ENCODE measurements around the gene MEGF11.

MEGF11 gene

DNA sequence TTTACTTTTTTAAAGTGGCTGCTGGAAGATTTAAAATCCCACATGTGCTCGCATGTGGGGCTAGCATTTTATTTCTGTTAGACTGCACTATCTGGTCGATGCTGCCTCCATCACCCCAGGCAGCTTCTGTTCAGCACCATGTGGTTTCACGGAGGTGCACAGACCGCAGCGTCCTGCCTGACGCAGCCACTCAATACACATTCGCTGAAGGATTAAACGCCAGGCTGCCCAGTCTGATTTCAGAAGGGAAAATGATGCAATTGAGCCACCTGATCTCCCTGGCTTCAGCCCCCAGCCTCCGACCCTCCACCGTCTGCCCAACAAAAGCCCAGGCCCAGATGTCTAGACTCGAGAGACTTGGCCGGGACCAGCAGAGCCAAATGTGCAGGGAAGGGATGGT, 84.5 kb downstream of the MEGF11 start:
- DNase-seq, result no peak

DNA sequence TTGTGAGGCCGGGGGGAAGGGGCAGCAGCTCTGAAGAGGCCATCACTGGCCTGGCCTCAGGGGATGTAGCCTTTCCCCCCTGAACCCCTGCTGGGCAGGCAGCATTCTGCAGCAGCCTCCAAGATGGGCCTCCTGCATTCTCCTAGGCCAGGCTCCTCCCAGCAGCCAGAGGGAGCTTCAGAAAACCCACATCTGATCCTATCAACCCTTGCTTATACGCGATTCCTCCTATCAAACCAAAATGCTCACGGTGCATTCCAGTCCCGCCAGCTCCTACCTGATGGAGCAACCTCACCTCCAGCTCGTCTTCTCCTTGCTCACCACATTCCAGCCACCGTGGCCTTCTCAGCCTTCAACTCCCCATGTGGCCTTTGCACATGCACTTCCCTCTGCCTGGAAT, 85.7 kb downstream of the MEGF11 start:
- DNase-seq, result no peak

DNA sequence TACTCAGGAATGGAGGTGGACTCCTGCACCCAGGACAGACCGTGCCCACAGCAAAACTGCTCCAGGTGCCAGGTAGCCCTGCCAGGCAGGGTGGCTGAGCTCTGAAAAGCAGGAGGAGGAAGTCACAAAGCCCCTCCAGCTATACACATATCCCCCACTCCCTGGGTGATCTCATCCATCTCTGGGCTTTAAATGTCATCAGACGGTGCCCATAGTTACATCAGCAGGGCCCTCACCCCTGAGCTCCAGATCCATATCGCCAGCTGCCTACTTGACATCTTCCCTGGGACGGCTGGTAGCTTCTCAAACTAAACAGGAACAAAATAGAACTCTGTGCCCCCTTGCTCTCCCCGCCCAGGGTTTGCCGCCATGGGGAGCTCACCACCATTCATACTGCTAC, 87.7 kb downstream of the MEGF11 start:
- no peak for DNase-seq

DNA sequence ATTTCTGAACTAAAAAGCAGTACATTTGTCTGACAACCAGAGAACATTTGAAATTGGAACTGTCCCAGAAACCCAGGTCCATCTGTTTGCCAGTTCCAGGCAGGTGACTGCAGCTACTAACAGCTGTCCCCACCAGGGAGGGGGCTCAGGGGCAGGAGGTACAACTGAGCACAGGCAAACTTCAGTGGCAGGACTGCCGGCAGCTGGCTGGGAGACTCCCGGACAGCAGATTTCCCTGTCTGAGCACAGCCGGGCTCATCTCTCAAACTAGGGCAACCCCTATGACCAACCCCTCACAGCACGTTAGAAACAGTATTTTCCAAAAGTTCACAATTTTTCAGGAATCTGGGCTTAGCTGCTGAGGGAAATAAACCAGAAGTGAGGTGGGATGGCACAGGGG, 88.8 kb downstream of the MEGF11 start:
- no peak for DNase-seq

DNA sequence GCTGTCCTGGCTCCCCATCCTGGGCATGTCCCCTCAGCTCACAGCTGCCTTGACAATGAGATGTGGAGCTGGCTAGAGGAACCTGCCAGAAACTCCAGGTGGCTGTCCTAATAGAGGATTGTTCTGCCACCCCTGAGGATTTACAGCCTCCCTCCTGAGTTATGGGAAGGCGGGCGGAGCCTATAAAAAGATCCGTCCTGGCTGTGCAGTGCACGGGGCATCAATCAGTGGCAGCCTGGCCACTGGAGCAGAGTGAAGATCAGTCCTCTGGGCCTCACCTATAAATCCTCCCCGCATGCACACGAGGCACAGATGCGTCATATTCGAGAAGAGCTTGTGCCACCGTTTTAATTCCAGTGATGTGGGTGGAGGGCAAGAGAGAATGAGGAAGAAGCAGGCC, 90.0 kb downstream of the MEGF11 start:
- no peak for DNase-seq

DNA sequence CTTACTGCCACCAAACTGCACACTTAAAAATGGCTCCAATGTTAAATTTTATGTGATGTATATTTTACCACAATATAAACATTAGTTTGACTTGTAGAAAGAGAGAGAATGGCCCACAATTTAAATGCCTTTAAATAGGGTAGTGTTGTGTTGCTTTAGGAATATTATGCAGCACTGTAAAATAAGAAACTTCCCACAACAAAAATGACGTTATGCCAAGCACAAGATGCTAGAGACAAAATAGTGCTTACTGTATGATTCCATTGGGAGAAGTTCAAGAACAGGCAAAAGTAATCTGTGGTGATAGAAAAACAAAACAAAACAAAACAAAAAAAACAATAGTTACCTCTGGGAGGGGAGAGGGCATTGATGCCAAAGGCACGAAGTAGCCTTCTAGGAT, 91.3 kb downstream of the MEGF11 start:
- no peak for DNase-seq

DNA sequence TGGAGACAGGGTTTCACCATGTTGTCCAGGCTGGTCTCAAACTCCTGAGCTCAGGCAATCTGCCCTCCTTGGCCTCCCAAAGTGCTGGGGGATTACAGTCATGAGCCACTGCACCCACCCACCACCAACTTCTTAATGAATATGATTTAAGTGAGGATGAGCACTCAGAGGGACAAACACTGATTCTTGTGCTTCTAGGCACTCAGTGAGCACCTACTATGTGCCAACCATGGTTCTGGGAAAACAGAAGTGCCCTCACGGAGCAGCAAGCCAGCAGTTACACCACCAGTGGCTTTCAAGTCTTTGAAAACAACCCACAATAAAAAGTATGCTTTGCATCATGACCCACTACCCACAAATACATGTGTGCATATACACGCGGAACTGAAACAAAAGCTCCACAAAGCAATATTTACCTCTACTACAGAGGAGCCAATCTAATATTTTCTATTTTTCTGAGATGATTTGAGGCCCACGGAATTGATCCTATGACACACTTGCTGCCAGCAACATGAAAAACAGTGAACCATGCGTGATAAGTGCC, 91.9 kb downstream of the MEGF11 start:
- no peak for DNase-seq

DNA sequence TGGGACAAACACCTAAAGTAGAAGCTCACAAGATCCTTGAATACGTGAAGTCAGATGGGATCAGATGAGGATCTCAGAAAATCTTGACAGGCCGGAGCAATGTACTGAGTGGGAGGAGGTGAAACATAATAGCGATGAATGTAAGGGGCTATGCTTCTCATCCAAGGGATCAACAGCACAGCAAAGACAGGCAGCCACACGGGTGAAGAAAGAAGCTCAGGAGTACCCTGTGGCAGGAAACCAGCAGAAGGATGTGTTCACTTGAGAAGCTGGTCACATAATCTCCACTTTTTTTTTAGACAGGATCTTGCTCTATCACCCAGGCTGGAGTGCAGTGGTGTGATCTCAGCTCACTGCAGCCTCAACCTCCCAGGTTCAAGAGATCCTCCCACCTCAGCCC, 92.4 kb downstream of the MEGF11 start:
- no peak for DNase-seq

DNA sequence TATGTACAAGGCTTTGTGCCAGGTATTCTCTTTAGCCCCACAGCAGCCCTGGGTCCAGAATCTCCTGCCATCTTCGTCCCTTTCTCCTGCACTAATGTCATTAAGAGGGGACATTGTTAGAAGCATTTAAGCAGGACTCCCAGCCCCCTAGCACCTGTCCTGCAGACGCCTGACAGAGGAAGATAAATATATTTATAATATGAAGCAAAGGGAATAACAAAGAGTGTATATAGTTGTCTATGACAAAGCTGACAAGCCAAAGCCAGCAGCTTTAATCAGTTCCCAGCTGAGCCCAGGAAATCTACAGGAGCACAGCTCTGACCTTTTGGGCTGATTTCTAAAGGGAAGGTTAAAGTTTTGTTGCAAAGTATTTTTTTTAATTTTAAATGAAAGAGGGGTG, 96.0 kb downstream of the MEGF11 start:
- DNase-seq, result no peak

DNA sequence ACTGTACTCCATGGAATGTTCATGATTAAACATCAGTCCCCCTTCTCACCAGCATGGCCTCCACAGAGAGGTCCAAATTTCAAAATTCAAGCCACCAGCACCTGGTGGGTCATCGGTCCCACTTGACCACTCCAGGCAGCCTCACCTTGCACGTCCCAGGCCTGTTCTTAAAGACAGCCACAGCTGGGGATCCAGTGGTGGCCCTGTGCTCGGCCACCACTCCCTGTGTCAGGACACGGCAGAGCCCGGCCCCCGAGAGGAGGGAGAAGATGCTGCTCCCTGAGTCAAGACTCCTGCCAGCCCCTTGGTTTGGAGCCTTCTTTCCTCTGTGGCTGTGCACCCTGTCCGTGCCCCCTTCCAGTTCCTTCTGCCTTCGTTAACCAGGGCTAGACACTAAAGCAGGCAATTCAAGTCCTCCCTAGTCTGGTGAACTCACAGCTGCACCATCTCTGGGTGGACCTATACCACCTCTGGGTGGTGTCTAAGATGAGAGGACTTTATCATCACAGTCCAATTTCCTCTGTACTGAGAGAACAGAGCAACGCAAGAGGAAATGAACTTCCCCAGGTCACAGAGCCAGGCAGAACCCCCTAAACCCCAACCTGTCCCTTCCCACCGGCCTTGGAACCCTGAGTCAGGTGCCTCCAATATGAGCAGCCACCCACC, 97.1 kb downstream of the MEGF11 start:
- no peak for DNase-seq

DNA sequence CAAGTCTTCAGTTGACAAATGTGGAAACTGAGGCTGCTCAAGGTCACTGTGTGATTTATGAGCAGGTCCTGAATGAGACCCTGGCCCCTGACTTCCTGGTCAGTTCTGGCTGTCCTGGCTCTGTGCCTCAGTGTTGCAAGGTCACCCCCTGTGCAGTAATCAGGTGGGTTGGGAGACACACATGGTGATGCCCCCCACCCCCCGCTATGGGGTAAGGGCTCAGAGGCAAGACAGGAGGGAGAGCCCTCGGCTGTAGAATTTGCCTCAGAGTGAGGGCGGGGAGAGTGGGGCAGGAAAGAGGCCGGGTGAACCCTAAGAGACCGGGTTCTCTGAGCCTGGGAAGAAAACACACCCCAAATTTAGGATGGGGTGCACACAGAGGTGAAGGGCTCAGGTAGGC, 98.5 kb downstream of the MEGF11 start:
- no peak for DNase-seq

DNA sequence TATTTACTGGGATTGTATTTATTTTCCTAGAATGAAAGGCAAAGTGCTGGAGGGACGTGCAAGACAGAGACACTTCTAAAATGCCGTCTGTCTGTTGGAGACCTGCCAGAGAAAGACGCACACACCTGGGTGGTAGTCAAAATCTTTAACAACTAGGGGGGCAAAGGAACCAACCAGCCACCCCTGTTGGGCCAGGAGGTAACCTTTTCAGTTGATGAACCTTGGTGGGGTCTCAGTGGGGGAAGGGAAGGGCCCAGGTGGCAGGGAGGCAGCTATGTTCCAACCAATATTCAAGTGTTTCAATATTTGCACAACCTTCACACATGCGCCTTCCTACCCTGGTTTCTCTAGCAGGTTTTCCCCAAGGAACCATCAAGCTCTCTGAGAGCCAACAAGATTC, 99.0 kb downstream of the MEGF11 start:
- no peak for DNase-seq

DNA sequence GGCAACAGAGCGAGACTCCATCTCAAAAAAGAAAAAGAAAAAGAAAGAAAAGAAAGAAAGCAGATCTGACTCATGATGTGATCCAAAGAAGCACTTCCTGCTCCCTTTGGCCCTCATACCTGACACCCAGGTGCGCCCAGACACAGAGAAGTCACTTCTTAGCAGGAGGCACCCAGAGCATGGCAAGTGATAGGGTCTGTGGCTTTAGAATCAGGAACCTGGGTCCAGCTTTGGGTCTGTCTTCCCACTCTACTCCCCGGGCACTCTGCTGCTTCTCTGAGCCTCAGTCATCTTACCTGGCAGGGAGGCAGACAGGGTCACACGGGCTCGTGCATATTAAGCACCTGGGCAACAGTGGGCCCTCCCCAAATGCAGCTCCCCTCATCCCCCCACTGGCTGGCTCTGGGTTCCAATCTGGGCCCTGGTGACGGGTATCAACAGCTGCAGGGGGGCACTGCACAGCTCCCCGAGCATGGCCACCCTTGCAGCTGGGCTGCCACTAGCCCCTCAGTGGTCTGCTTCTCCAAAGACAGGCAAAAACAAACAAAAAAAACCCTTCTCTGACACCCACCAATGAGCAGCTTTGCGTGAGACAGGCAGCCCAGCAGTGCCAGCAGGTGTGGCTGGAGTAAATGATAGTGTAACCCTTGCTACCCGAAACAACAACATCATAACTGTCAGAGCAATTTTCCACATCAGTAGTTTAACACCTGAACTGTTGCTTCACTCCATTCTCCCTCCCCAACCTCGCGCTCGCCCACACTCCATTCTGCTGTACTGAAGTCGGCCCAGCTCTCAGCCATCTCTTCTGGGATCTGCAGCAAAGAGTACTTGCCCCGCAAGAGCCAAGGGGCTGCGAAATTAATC, 99.8 kb downstream of the MEGF11 start:
- no peak for DNase-seq

DNA sequence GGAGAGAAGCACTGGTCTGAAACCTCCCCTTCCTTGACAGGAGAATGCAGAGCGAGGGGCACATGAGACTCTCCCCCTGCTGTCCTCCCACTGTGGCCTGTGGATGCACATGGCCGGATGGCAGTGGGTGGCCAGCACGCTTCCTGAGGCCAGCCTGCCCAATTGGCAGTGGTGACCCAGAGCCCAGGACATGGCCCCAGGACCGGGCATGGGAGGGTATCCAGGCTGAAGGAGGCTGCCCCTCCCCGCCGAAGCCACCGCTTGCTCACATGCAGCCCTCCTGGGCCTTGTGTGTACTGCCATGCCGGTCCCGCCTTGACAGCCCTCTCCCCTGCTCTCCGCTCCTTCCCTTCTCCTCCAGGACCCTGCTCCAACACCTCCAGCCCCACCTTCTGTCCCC, 100.9 kb downstream of the MEGF11 start:
- no peak for DNase-seq

DNA sequence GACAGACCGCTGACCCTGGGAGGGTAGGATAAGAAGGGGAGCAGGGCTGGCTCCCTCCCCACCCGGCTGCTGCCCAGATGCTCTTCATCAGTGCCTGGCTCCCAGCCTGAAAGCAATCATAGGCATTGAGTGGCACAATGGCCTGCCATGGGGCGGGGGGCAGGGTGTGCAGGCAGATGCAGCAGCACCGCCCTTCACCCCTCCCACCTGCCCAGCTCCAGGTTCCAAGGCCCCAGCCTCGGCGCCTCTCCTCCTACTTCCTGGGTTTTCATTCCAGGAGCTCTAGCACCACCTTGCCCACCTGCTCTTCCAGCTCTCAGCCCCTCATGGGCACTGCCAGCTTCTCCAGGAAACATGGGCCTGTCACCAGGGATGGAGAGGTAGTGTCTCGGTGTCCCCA, 101.7 kb downstream of the MEGF11 start:
- no peak for DNase-seq

DNA sequence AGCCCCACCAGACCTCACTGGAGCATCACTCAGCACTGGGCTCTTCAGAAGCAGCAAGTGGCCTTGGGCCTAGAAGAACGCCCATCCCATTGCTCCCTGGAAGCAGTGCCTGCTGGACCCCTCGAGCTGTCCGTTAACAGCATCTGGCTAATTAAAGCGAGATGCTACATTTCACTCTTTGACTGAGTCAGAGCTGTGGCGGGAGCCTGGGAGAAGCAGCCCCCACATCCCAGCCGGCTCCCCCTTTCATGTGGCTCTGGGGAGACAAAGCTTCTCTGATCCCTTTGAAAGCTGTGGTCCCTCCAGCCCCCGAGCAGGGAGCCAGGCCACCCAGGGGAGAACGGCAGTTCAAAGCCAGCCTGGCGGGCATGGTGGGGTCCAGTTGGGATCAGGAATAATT, 103.7 kb downstream of the MEGF11 start:
- DNase-seq, result no peak

DNA sequence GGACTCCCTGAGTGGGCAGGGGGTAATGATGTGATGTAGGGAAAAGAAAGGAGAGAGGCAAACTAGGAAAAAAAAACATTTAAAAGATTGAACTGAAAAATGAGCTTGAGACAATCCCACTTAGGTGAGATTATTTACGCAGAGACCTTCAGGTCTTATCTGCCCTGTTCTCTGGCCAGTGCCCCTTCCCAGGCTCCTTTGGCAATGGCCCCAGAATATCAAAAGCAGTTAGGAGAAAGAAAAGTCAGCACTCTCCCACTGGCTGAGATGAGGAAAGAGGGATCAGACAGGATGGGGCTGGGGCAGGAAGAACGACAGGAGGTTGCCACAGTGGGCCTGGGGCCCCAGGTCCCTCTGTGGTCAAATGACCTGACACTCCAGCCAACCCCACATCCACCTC, 105.4 kb downstream of the MEGF11 start:
- no peak for DNase-seq

DNA sequence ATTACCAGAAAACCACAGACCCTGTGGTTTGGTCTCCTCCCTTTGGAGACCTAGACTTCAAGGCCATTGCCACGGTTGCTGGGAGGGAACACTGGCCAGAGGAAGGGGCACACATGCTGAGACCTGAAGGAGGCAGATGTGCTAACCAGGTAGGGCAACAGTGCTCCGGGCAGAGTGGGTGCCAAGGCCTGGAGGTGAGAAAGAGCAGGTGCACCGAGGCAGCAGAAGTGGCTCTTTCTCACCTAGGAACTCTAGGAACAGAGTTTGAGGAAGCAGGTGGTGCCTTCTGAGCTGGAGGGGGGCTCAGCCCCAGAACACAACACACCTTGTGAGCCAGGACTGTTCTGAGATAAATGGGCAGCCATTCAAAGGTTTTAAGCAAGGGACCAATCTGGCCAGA, 106.1 kb downstream of the MEGF11 start:
- DNase-seq, result no peak

DNA sequence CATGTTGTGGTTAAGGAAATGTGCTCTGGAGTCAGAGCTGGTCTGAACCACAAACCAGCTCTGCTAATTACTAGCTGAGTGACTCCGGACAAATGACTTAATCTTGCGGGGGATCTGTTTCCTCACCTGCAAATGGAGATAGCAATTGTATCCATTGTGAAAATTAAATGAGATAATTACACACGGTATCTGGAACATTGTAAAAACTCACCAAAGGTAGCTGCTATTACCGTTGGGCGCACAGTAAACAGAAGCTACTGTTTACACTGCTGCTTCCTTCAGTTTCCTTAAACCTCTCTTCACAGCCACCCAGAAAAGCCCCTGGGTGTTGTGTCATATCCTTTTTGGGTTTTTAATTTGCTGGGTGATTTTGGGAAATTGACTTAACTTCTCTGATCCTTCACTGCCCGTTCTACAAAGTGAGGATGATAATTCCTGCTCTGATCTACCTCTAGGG, 107.8 kb downstream of the MEGF11 start:
- DNase-seq, result no peak

DNA sequence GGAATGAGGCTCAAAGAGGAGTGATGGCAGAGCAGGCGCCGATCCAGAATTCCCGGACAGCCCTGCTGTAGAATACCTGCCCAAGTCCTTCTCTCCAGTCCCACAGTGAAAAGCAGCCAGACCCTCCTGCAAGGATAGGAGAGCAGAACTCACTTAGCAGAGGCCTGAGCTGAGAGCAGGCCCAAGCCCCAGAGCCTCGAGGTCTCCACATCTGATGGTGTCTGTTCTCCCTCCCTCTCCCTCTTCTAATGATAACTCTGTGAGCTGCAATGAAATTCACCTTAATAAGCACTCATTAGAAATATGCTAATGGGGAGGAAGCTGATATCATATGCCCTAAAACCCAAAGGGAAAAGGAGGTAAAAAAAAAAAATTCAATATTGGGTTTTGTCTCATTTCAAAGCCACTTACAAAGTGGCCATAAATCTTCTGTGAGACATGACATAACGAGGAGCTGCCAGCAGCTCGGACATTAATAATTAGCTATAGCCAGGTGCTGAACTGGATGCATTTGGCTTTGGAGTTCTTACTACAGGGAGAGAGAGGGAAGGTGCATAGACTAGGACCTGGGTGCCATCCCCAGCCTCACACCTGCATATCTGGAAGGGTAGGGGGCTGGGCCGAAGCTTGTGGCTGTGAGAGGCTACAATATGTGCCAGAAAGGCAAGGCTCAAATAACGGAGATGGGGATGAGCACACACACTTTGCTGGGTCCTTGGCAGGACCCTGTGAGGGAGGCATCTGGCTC, 108.4 kb downstream of the MEGF11 start:
- peak; percentile 12 for DNase-seq

DNA sequence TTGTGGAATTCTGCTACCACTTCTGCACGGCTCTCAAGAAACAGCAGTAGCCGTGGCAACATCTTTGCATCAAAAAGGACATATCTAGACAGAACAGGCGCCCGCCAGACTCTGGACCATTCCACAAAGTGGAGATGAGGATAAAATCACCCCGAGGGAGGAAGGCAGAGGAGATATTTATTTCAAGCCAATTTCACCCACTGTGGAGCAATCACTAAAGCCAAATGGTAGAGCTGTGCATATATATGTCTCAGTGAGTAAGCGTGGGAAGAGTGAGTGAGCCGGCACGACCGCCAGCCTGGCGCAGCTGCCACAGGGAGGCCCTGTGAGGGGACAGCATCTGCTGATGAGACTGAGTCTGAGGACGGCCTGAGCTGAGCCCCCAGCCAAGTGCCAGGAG, 111.3 kb downstream of the MEGF11 start:
- DNase-seq, result no peak

DNA sequence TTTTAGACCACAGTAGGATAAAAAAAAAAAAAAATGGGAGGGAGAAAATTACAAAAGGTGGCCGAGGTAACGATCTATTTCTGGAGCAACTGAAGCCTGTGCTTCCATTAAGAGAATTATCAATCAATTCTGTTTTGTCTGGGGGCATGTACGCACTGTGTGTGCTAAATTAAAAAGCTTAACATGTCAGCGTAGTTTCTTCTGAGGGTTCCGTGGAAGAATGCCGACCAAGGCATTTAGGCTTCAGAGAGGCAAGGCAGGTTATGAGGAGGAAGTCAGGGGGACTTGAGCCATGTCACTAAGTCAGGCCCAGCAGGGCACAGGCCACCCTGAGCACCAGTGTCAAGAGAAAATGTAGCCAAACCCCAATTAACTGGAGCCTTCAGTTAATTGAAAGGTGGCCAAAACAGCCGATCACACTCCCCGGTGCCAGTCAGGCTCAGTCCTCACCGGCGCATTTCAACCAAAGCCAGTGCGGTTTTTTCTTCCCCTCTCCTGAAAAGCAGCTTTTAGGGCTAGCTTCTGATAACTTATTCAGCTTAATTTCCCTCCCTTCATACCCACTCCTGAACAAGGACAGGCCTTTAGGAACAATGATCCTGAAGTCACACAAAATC, 113.9 kb downstream of the MEGF11 start:
- DNase-seq, result no peak
